ENCODE results near the gene ZDHHC1. TPM values are rescaled to one million over a fixed set of nuclear protein-coding genes. Genes with fewer than 3 reads are reported as not detected.
A peak's percentile ranks its signal among the peaks of the same experiment; 100 is the strongest.

Gene ZDHHC1
- total RNA-seq, 4 donors from 2014 or later = 2.5 to 11.1 (median 3.8) TPM

DNA sequence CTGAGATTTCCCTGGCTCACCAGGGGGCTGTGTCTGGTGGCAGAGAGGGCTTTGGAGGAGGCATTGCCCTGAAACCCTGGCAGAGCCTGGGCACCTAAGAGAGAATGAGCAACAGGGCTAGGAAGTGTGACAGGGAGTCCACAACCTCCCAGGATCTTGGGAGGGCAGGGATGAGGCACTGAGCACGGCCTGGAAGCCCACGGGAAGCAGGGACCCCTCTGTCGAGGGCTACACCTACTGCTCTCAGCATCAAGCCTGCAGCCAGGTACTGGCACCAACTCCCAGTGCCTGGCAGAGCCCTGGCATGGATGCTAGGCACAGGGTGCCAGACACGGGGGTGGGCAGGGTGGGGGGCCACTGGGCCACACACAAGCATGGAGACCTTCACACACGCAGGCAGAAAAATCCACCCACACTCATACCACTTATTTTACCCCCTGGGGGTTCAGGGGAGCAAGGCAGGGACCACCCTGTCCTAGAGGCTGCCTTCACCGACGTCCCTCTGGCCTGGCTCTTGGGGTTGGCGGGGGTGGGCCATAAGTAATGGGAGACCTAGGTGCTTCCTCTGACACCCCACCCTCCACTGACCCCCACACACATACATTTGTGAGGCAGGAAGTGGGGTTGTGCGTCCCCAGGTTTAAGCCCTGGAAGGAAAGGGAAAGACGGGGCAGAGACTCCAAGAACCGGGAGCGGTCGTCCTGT lies 13.7 kb upstream of the ZDHHC1 start:
- H3K9me3 ChIP-seq = no peaks in the 10 kb centered on the region
- no peaks in the 10 kb centered on the region for H3K36me3 ChIP-seq
- WGBS, 2 donors = 0 to 14% methylated on average over 4 of the region's 13 CpGs
- H3K27me3 ChIP-seq = peaks cover 0 to 36% (median 0%) of the 10 kb centered on the region in 4 donors
- no peak for DNase-seq
- peak overlapping the region; percentile 36 to 71 (median 52) for H3K4me3 ChIP-seq
- peak overlapping the region; percentile 76 to 89 (median 80) for H3K27ac ChIP-seq
- intact Hi-C loops (cut with DNase I) = no loop called here
- TF ChIP-seq POLR2A (IDR thresholded peaks at IDR 0.05) (no peak), CTCF (IDR thresholded peaks at IDR 0.05) (no peak)
- H3K4me1 ChIP-seq = peaks cover 21 to 58% (median 27%) of the 10 kb centered on the region in 3 donors

GRCh38 chr16:67429053-67429798 lies 12.9 kb upstream of the ZDHHC1 start:
- 100% methylated on average over 1 of the region's 3 CpGs for WGBS, 2 donors
- intact Hi-C loops (cut with DNase I) = no loop called here
- Histone ChIP-seq H3K4me1 (peaks cover 21 to 58% (median 27%) of the 10 kb centered on the region in 3 donors), H3K9me3 (no peaks in the 10 kb centered on the region), H3K27me3 (peaks cover 0 to 43% (median 0%) of the 10 kb centered on the region in 4 donors), H3K36me3 (no peaks in the 10 kb centered on the region), H3K4me3 (no peak overlapping the region), H3K27ac (peak overlapping the region in 2 of 4 donors; percentile 76 to 79)
- DNase-seq = no peak
- TF ChIP-seq POLR2A (IDR thresholded peaks at IDR 0.05) = no peak
- no peak for TF ChIP-seq CTCF (IDR thresholded peaks at IDR 0.05)

- TF ChIP-seq POLR2A (IDR thresholded peaks at IDR 0.05) = no peak
- TF ChIP-seq CTCF (IDR thresholded peaks at IDR 0.05) = peak; percentile 41 to 90 (median 81)
- intact Hi-C loops (cut with DNase I) = no loop called here
- WGBS, 2 donors = 12 to 47% methylated on average over 3 to 11 of the region's 11 CpGs
- Histone ChIP-seq H3K27ac (peak overlapping the region in 2 of 4 donors; percentile 33 to 53), H3K4me1 (peaks cover 21 to 56% (median 27%) of the 10 kb centered on the region in 3 donors), H3K27me3 (peaks cover 0 to 43% (median 0%) of the 10 kb centered on the region in 4 donors), H3K9me3 (no peaks in the 10 kb centered on the region), H3K4me3 (no peak overlapping the region), H3K36me3 (no peaks in the 10 kb centered on the region)
- DNase-seq = no peak
These were observed 12.0 kb upstream of the ZDHHC1 start for GRCh38 chr16:67428146-67428731.

GRCh38 chr16:67426950-67427349 lies 10.7 kb upstream of the ZDHHC1 start:
- Histone ChIP-seq H3K27ac (peak overlapping the region in 1 of 4 donors; percentile 25), H3K36me3 (no peaks in the 10 kb centered on the region), H3K4me3 (no peak overlapping the region), H3K4me1 (peaks cover 17 to 43% (median 22%) of the 10 kb centered on the region in 3 donors), H3K27me3 (peaks cover 0 to 43% (median 0%) of the 10 kb centered on the region in 4 donors), H3K9me3 (no peaks in the 10 kb centered on the region)
- intact Hi-C loops (cut with DNase I) = no loop called here
- TF ChIP-seq CTCF (IDR thresholded peaks at IDR 0.05) (no peak), POLR2A (IDR thresholded peaks at IDR 0.05) (no peak)
- WGBS, 2 donors = 79 to 83% methylated on average over 7 of the region's 7 CpGs
- no peak for DNase-seq
